SK-N-SH treated with all-trans-retinoic acid at 6 μM for 48 hours (cell line): ENCODE measurements around the gene NRXN2.

ENCODE experiments used
- ARNTL ChIP-seq: fragments of 450-650 bp; formaldehyde crosslinking; IDR thresholded peaks from 2 replicates; pipeline ENCODE4 v1.5.0; 2020; ENCODE audit warnings: low read depth, mild to moderate bottlenecking, moderate library complexity, borderline replicate concordance
- BACH2 ChIP-seq: fragments of 250-450 bp; sonication (Bioruptor Pico); IDR thresholded peaks from 2 replicates; pipeline ENCODE4 v1.9.0; 2021; ENCODE audit warnings: mild to moderate bottlenecking, borderline replicate concordance
- GLIS3 ChIP-seq: fragments of 250-450 bp; sonication (Bioruptor Pico); IDR thresholded peaks from 2 replicates; pipeline ENCODE4 v1.5.0; 2020; ENCODE audit warnings: mild to moderate bottlenecking, moderate library complexity
- ISL1 ChIP-seq: fragments of 250-450 bp; sonication (Bioruptor Pico); IDR thresholded peaks from 2 replicates; pipeline ENCODE4 v2.1.2; 2022; ENCODE audit warnings: mild to moderate bottlenecking, moderate library complexity
- OSR1 ChIP-seq: fragments of 250-450 bp; sonication (Bioruptor Pico); IDR thresholded peaks from 2 replicates; pipeline ENCODE4 v1.8.0; 2022; ENCODE audit warnings: moderate library complexity, mild to moderate bottlenecking, inconsistent platforms
- RARB ChIP-seq: fragments of 250-450 bp; sonication (Bioruptor Pico); IDR thresholded peaks from 2 replicates; pipeline ENCODE4 v1.8.0; 2021; ENCODE audit warnings: mild to moderate bottlenecking, moderate library complexity
- ZFP3 ChIP-seq: fragments of 250-450 bp; sonication (Bioruptor Pico); IDR thresholded peaks from 2 replicates; pipeline ENCODE4 v1.5.0; 2020; ENCODE audit warnings: mild to moderate bottlenecking, moderate library complexity
- TF ChIP-seq, protein P1 (sequence below): fragments of 250-450 bp; sonication (Bioruptor Pico); IDR thresholded peaks from 2 replicates; pipeline ENCODE4 v1.8.0; 2020; ENCODE audit warnings: mild to moderate bottlenecking, moderate library complexity, borderline replicate concordance
- TF ChIP-seq, protein P2 (sequence below): fragments of 250-450 bp; sonication (Bioruptor Pico); IDR thresholded peaks from 2 replicates; pipeline ENCODE4 v1.5.1; 2020; ENCODE audit warnings: low read depth, mild to moderate bottlenecking, moderate library complexity
- TF ChIP-seq, protein P3 (sequence below): fragments of 250-450 bp; sonication (Bioruptor Pico); IDR thresholded peaks from 2 replicates; pipeline ENCODE4 v1.8.0; 2021; ENCODE audit warnings: low read depth, mild to moderate bottlenecking, moderate library complexity, borderline replicate concordance

GRCh38 chr11:64712430-64713015 lies 10.5 kb downstream of the NRXN2 start:
- TF ChIP-seq, protein P1, sequence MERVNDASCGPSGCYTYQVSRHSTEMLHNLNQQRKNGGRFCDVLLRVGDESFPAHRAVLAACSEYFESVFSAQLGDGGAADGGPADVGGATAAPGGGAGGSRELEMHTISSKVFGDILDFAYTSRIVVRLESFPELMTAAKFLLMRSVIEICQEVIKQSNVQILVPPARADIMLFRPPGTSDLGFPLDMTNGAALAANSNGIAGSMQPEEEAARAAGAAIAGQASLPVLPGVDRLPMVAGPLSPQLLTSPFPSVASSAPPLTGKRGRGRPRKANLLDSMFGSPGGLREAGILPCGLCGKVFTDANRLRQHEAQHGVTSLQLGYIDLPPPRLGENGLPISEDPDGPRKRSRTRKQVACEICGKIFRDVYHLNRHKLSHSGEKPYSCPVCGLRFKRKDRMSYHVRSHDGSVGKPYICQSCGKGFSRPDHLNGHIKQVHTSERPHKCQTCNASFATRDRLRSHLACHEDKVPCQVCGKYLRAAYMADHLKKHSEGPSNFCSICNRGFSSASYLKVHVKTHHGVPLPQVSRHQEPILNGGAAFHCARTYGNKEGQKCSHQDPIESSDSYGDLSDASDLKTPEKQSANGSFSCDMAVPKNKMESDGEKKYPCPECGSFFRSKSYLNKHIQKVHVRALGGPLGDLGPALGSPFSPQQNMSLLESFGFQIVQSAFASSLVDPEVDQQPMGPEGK = no peak
- TF ChIP-seq ARNTL (CRISPR knock-in tag) (no peak), RARB (no peak), ZFP3 (CRISPR knock-in tag) (no peak), BACH2 (CRISPR knock-in tag) (no peak), OSR1 (CRISPR knock-in tag) (no peak), GLIS3 (no peak), ISL1 (CRISPR knock-in tag) (no peak)
- TF ChIP-seq, protein P2, sequence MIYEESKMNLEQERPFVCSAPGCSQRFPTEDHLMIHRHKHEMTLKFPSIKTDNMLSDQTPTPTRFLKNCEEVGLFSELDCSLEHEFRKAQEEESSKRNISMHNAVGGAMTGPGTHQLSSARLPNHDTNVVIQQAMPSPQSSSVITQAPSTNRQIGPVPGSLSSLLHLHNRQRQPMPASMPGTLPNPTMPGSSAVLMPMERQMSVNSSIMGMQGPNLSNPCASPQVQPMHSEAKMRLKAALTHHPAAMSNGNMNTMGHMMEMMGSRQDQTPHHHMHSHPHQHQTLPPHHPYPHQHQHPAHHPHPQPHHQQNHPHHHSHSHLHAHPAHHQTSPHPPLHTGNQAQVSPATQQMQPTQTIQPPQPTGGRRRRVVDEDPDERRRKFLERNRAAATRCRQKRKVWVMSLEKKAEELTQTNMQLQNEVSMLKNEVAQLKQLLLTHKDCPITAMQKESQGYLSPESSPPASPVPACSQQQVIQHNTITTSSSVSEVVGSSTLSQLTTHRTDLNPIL = no peak
- TF ChIP-seq, protein P3, sequence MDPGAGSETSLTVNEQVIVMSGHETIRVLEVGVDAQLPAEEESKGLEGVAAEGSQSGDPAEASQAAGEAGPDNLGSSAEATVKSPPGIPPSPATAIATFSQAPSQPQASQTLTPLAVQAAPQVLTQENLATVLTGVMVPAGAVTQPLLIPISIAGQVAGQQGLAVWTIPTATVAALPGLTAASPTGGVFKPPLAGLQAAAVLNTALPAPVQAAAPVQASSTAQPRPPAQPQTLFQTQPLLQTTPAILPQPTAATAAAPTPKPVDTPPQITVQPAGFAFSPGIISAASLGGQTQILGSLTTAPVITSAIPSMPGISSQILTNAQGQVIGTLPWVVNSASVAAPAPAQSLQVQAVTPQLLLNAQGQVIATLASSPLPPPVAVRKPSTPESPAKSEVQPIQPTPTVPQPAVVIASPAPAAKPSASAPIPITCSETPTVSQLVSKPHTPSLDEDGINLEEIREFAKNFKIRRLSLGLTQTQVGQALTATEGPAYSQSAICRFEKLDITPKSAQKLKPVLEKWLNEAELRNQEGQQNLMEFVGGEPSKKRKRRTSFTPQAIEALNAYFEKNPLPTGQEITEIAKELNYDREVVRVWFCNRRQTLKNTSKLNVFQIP (CRISPR knock-in tag) = no peak
